MV-4-11 (cell line): ENCODE measurements around the gene NTHL1.
A peak's percentile ranks its signal among the peaks of the same experiment; 100 is the strongest.

Experiments
- DNase-seq: peaks from one replicate; lab custom pipeline; 2025; lab: John Stamatoyannopoulos, UW

Gene NTHL1

GRCh38 chr16:2047330-2048115 is at the start of gene NTHL1, which contains the start of gene TSC2:
TSS of gene NTHL1 (minus strand) at chr16:2047834. CDS start at chr16:2047823, 11 bp downstream.
TSS of gene TSC2 (plus strand) at chr16:2047985. CDS start at chr16:2048616, 631 bp downstream.
- DNase-seq, result peak; percentile 91

- no peak for DNase-seq
These were observed 49.4 kb upstream of the NTHL1 start for GRCh38 chr16:2096853-2097595.

GRCh38 chr16:2095918-2096582 is 48.4 kb upstream of the NTHL1 start:
- no peak for DNase-seq

- DNase-seq, result no peak
These were observed 47.8 kb upstream of the NTHL1 start for GRCh38 chr16:2095315-2095853.

- no peak for DNase-seq
These were observed 46.2 kb upstream of the NTHL1 start for GRCh38 chr16:2093793-2094192.

- no peak for DNase-seq
These were observed 45.2 kb upstream of the NTHL1 start for GRCh38 chr16:2092866-2093265.

GRCh38 chr16:2092256-2092620 is 44.6 kb upstream of the NTHL1 start:
- no peak for DNase-seq

- no peak for DNase-seq
These were observed 44.1 kb upstream of the NTHL1 start for GRCh38 chr16:2091547-2092255.

GRCh38 chr16:2090777-2091546 is 43.3 kb upstream of the NTHL1 start:
- no peak for DNase-seq

GRCh38 chr16:2090481-2090776 is 42.8 kb upstream of the NTHL1 start:
- no peak for DNase-seq

- no peak for DNase-seq
These were observed 42.3 kb upstream of the NTHL1 start for GRCh38 chr16:2089706-2090480.

- DNase-seq, result no peak
These were observed 41.2 kb upstream of the NTHL1 start for GRCh38 chr16:2088759-2089358.

- DNase-seq, result no peak
These were observed 40.4 kb upstream of the NTHL1 start for GRCh38 chr16:2087748-2088631.

GRCh38 chr16:2086812-2087747 is 39.4 kb upstream of the NTHL1 start:
- DNase-seq, result no peak

GRCh38 chr16:2086106-2086742 is 38.6 kb upstream of the NTHL1 start:
- no peak for DNase-seq

- DNase-seq, result no peak
These were observed 38.0 kb upstream of the NTHL1 start for GRCh38 chr16:2085669-2086068.

GRCh38 chr16:2084895-2085625 is 37.4 kb upstream of the NTHL1 start:
- no peak for DNase-seq
